LNCaP clone FGC (cell line): ENCODE results near the gene SLIT1.

Experiments
- DNase-seq: peaks from one replicate; pipeline ENCODE4 v3.0.0-alpha.2; 2011; ENCODE audit warnings: low read depth
- H3K4me3 ChIP-seq: 2 replicates; pipeline ENCODE4 v1.5.1; 2011; ENCODE audit warnings: mild to moderate bottlenecking, low read depth, low read length, control low read depth
- TF ChIP-seq, protein P1 (sequence below): IDR thresholded peaks from 2 replicates; pipeline ENCODE4 v1.5.1; 2012; ENCODE audit warnings: mild to moderate bottlenecking; ENCODE audit not compliant: control insufficient read depth, insufficient read depth; ENCODE audit errors: extremely low read depth

The SLIT1 gene

DNA sequence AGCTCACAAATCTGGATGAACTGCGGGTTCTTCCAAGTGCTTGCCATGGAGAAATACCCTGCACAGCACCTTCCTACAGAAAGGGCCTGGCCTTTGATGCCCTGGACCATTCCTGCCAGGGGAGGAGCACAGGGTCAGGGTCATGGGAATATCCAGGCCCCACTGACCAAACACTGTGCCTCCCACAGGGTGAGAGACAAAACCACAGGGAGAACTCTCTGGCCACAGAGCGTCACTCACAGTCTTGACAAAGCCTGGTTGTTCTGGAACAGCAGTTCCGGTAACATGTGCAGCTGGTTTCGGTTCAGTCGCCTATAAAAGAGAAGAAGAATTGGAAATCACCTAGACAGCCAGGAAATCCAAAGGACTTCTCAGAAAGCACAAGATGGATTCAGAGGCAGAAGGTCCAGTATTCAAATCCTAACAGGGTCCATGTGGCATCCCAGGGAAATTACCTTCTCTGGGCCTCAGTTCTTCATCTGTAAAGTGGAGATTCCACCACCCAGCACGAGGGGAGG lies 28.1 kb downstream of the SLIT1 start:
- TF ChIP-seq, protein P1, sequence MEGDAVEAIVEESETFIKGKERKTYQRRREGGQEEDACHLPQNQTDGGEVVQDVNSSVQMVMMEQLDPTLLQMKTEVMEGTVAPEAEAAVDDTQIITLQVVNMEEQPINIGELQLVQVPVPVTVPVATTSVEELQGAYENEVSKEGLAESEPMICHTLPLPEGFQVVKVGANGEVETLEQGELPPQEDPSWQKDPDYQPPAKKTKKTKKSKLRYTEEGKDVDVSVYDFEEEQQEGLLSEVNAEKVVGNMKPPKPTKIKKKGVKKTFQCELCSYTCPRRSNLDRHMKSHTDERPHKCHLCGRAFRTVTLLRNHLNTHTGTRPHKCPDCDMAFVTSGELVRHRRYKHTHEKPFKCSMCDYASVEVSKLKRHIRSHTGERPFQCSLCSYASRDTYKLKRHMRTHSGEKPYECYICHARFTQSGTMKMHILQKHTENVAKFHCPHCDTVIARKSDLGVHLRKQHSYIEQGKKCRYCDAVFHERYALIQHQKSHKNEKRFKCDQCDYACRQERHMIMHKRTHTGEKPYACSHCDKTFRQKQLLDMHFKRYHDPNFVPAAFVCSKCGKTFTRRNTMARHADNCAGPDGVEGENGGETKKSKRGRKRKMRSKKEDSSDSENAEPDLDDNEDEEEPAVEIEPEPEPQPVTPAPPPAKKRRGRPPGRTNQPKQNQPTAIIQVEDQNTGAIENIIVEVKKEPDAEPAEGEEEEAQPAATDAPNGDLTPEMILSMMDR: no peak
- DNase-seq: no peak
- no peak overlapping the region for H3K4me3 ChIP-seq

DNA sequence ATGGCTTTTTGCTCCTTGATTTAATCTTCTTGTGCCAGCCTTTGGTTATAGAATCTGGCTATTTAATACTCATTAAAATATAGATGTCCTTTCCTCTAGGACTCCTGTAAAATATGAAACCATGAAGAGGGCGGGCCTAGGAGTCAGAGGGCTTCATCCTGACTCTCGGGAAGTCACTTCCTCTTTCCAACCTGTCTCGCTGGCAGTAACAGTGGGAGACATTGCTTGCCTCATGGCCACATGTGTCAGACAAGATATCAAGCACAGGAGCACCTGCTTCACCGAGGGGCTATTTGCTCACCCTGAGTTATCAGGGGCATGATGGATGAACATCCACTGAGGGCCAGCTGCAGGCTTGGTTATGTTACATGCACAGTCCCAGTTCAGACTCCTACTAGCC lies 31.0 kb downstream of the SLIT1 start:
- DNase-seq: no peak

DNA sequence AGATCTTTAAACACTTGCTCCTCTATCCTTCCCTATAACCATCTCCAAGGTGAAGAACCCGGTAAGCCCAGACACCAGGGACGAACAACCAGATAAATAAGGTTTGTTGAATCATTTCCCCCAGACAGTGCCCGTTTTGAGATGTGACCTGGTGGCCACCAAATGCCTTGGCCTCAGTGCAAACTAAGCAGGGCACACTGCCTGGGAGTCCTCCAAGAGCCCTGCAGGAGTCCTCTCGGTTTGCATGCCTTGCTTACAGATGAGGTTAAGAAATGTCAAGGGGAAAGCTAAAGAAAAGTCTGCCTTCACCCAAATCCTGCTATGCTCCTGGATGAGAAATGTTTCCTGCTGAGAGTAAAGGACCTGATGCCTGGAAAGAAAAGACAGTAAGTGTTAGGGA lies 31.6 kb downstream of the SLIT1 start:
- TF ChIP-seq, protein P1: no peak
- H3K4me3 ChIP-seq: no peak overlapping the region
- no peak for DNase-seq

More for the DNA sequence above, 31.0 kb downstream of the SLIT1 start:
- no peak overlapping the region for H3K4me3 ChIP-seq
- TF ChIP-seq, protein P1: no peak

DNA sequence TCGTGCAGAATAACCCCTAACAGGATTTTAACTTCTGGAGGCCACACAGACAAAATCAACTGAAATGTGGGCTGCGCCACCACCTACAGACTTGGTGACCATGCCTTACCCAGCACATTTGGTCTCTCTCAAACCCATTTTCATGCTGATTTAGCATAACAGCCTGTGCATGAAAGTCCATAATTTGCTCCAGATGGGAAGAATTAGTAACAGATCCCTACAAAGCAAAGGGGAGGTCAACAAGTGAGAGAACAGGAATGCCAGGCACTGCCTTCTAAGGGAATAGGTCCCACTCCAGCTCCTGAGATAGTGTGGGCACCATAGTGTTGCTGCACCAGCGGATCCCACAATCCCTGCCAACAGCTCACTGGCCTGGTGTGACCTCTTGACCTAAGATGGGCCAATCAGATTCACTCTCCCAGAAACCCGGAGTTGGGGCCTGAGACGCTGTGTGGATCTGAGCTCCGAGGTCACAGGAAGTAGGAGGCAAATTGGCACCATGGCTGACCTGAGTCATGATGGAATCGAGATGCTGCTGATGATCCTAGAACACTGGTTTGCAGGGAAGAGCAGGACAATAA lies 32.4 kb downstream of the SLIT1 start:
- H3K4me3 ChIP-seq: no peak overlapping the region
- DNase-seq: no peak
- TF ChIP-seq, protein P1: no peak

DNA sequence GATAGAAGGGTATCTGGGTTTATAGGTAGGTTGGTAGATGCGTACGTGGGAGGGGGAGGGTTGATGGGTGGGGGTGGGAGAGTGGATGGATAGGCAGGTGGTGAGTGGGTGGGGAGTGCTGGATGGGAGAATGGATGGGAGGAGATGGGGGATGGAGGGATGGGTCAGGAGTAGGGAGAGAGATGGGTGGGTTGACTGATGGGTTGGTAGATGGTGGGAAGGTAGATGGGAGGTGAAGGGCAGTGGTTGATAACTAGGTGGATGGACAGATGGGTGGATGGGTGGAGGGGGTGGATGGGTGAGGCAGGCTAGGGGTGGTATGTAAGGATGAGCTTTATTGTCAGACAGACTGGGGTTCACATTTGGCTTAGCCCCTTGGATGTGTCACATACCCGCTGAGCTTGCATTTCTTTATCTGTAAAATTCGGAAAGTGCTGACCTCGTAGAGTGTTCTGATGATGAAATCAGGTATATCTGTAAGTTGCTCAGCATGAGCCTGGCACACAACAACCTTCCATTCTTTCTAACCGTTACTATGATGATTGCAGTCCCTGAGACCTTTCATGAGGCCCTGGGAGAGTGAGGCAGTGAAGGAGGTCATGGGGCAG lies 34.3 kb downstream of the SLIT1 start:
- H3K4me3 ChIP-seq: no peak overlapping the region
- TF ChIP-seq, protein P1: no peak
- DNase-seq: no peak

DNA sequence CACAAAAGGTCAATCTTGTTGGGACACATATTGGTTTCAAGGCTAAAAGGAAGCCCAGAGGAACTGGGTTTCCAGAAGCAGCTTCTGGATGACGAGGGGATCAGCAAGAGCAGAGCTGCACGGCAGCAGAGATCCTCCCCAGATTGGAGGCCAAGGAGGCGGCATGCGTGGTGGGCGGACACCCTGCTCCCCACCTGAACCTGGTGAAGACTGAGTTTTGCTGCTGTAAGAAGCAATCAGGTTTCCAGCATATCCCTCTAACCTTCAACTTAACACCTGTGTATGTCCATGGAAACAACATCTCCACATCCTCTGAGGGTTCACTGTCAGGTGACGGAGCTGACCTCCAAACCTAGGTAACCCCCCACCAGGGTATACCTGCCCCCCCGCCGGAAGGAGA lies 35.1 kb downstream of the SLIT1 start:
- H3K4me3 ChIP-seq: no peak overlapping the region
- no peak for DNase-seq
- TF ChIP-seq, protein P1: no peak
